NCI-H2196 treated with DMSO at 0.1 percent for 48 hours (cell line): ENCODE measurements around the gene ATG13.
A peak's percentile ranks its signal among the peaks of the same experiment; 100 is the strongest.

Source experiments
- DNase-seq: peaks from one replicate; lab custom pipeline; 2025; ENCODE audit not compliant: unreplicated experiment; lab: John Stamatoyannopoulos, UW

The ATG13 gene

DNA sequence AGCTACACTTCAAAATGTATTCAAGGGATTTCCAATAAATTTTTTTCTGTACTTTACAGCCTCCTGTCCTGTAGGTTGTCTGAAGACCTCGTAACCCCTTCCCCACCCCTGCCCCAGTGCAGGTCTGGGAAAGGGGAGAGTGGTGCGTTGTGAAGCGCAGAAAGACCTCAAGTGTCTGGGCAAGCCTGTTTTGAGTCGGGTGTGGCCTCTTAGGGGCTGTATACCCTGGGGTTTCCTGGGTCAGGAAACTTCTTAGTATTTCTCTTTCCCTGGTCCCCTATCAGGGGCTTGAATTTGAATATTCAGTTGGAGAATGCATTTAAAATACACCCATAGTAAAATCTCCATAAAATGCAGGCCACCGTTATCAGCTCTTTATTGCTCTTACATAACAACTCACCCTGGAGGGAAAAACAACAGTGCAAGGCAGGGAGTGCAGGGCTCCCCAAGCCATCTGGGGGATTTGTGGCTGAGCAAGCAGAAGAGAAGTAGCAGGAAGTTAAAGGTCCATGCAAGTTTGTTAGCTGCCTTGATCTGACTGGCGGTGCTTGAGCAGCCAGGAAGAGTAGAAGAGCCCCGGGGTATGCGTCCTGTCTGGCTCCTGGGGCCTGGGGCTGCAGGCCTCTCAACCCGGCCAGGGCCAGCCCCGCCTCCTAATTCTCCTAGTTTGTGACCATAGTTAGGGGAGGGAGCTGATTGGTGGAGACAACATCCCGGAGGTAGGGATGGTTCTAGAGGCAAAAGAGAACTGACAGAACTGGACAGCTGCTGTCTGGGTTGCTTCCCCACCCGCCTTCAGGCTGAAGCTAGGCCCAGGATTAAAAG lies 57.3 kb downstream of the ATG13 start:
- DNase-seq, result no peak

DNA sequence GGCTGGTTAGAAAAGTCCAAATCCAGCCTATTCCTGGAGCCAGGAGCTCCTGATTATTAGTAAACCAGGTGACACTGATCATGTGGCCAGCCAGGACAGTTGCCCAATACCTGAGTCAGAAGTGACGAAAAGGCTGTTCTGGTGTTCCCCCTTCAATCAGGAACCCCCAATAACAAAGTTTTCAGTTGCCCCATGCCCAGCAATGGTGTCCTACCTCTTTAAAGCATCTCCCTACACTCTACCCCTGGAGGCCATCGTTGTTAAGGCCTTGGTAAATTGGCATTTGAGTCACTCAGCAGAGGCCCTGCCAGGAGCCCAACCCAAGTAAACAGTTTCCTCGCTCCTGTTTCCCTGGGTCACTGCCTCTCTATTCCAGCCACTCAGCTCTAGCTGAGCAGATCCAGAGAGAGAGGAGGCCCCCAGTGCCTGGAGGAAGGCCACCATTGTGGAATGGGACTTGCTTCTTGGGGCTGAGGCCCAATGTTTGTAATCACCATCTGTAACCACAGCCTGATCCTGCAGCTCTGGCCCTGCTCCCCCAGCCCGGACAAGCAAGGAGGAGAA lies 58.0 kb downstream of the ATG13 start:
- DNase-seq, result no peak

DNA sequence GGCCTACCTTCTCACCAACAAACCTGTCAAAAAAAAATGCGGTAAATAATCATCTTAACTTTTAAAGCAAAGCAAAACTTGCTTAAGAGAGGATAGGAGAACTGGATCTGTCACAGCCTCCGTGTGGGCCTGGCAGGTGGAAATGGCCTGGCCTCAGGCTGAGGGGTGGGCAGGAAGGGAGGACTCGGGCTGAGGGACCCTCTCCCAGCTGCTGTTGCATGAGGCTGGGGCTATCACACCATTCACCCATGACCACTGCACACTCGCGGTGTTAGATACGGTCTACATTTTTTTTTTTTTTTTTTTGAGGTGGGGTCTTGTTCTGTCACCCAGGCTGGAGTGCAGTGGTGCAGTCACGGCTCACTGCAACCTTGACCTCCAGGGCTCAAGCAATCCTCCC lies 58.6 kb downstream of the ATG13 start:
- DNase-seq, result no peak

GRCh38 chr11:46676436-46677158 lies 59.2 kb downstream of the ATG13 start:
- DNase-seq, result no peak

- no peak for DNase-seq
Observed at GRCh38 chr11:46677169-46677568, 59.8 kb downstream of the ATG13 start.

DNA sequence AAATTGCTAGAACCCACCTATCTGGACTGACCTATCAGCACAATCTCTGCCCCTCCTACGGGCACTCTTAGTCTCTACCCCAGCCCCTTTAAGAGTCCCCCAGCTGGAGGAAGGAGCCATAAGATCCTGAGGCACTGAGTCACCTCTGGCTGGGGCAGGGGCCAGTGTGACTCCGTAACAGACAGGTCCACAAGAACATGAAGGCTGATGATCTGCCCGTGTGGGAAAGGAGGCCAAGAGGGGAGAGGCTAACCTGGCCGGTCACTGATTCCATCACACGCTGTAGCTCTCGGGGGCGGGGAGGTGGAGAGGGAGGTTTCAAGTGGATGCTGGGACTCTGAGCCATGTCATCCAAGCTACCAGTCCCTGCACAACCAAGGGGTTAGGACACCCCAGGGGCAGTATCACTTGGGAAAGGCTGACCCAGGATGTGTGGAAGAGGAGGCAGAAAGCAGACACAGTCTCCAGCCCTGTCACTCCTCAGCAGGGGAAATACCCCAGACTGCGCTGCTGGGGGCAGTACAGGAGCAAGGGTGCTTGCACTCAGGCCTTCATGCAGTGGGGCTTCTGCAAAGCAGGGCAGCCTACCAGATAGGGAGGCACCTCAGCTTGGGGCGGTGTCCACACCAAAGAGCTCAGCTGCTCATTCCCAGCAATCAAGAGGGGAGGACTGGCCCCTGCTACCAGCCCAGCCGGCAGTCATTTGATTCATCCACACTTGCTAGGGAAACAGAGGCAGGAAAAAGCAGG lies 60.8 kb downstream of the ATG13 start:
- no peak for DNase-seq

- DNase-seq, result no peak
Observed at GRCh38 chr11:46678741-46679130, 61.4 kb downstream of the ATG13 start.

DNA sequence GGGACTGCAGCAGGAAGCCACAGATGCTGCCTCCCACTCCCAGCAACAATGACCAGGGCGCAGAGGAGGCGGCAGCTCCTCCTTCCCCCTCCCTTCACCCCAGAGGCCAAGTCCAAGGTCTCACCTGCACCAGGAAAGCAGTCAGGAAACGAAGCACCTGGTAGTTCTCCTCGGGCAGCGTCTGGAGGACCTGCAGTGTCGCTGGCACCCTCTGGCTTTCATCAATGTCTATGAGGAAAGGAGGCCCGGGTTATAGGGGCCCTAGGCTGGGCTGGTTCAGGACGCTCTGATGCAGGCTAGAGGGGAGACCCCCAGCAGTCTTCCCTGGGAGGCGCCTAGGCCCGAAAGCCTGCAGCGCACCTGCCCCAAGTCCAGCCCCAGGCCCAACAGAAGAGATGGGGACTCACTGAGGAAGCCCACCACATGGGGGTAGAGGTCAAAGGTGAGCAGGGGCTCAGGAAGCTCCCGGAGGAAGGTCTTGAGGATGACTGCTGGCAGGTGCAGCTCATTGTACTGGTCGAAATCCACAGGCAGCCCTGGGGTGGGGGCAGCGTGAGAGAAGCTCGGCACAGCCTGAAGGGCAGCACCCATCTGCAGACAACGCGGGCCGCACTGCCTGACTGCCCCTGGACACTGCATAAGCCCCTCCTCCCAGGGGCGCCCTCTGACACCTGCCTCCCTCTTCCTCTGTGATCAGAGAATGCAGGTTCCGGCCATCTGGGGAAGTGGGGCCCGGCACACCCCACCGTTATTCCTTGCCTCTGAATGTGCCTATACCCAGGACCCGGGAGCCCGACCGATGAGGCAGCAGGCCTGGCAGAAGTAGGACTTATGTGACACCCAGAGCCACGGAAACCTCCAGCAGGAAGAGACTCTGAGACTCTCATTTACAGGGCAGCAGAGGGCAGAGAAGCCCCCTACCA lies 62.1 kb downstream of the ATG13 start:
- no peak for DNase-seq

GRCh38 chr11:46680164-46680760 lies 62.9 kb downstream of the ATG13 start:
- no peak for DNase-seq

GRCh38 chr11:46680815-46681214 lies 63.5 kb downstream of the ATG13 start:
- DNase-seq, result no peak

DNA sequence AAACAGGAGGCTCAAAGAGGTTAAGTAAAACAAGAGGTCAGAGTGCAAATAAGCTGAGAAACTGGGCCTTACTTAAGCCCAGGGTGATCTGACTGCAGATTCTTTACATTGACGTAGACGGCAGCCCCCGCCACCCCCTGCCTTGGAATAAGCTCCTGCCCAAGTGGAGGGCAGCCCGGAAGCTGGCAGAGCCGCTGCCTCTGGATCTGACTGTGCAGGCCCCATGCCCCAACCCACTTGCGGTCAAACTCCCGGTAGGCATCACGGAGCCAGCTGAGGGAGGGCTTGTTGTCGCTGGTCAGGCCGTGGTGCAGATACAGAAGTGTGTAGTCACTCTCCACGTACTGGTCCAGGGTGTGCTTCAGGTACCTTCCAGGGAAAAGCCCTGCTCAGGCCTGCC lies 64.5 kb downstream of the ATG13 start:
- no peak for DNase-seq

DNA sequence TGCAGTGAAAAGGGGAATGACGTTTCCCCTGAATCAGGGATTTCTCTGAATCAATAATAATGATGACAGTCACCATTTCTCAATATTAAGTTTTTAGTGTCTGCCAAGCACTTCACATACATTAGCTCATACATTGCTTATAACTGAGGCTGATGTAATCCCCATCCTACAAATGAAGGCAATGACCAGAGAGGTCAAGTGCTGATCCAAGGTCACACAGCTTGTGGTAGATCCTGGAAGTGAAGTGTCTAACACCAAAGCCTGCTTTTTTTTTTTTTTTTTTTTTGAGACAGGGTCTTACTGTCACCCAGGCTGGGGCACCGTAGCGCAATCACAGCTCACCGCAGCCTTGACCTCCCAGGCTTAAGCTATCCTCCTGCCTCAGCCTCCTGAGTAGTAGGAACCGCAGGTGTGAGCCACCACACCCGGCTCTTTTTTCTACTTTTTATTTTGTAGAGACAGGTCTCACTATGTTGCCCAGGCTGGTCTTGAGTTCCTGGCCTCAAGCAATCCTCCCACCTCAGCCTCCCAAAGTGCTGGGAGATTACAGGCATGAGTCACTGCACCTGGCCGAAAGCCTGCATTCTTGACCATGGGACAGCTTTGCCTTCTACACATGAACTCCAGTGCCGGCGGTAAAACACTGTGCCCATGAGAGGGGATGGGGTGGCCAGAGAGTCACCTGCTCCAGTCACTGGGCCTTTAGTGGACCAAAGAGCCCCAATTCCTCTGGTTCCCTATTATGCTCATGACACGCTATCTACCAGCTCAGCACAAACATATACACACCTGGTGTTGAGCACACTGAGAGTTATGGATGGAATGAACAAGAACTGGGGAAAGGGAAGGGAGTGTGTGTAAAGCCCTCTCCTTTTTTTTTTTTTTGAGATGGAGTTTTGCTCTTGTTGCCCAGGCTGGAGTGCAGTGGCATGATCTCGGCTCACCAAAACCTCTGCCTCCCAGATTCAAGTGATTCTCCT lies 65.7 kb downstream of the ATG13 start:
- DNase-seq, result no peak

DNA sequence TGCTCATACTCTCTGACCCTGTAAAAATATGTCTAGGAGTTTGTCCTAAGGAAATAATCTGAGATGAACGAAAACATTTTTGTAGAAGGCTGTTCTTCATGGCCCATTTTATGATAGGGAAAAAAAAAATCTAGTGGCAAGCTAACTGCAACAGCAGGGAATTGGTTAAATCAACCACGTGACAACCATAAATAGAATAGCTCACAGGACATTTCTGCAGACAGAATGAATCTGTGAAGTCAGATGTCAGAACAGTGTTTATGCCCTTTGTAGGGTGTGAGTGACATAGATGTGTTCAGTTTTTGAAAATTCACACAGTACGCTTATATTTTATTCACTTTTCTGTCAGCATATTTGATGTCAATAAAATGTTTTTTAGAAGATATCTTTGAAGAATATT lies 67.0 kb downstream of the ATG13 start:
- DNase-seq, result no peak

GRCh38 chr11:46686886-46687795 lies 69.8 kb downstream of the ATG13 start:
- DNase-seq, result peak; percentile 93

GRCh38 chr11:46690702-46691101 lies 73.3 kb downstream of the ATG13 start:
- DNase-seq, result no peak

DNA sequence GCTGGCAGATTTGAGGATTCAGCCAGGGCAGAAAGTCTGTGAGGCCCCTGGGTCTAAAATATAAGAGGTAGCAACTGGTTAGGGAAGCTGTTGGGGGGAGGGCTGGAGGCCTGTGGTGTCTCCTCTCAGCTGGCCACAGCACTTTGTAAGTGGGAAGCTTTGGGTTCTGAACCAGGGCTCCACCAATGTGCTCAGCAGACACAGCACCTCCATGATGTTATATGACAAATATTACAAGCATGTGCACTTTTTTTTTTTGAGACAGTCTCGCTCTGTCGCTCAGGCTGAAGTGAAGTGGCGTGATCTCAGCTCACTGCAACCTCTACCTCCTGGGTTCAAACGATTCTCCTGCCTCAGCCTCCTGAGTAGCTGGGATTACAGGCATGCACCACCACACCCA lies 75.1 kb downstream of the ATG13 start:
- DNase-seq, result no peak

GRCh38 chr11:46693597-46694012 lies 76.3 kb downstream of the ATG13 start:
- no peak for DNase-seq

DNA sequence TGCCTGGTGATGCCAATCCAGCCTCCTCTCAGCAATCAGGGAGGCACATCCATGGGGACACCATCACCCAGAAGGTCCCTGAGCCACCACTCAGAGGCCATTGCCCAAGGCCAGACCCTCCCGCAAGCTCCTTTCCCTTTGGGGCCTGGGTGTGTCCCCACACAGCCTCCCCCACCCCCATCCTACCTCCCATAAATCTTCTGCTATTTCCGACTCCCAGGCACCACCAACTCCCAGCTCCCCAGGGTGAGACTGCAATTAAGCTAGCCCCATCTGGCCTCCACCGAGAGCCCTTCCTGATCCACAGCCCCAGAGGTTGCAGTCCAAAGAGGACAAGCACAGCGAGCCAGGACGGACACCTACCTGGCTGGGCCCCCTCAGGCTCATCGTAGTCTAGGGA lies 76.7 kb downstream of the ATG13 start:
- DNase-seq, result no peak
